Mammary epithelial cell (primary cell): Measurements from ENCODE around the gene NUP214.

Source experiments
- CTCF ChIP-seq, 2 donors: IDR thresholded peaks in 1 of 2; conservative IDR thresholded peaks in 1 of 2; 2 replicates each; pipeline ENCODE4 v1.5.1; 2011 to 2012; ENCODE audit warnings: inconsistent platforms in 2 of 2, low read length in 2 of 2, mild to moderate bottlenecking in 2 of 2, control low read depth in 1 of 2, low read depth in 1 of 2; ENCODE audit not compliant: insufficient read depth in 1 of 2; ENCODE audit errors: extremely low read depth in 1 of 2
- EZH2 ChIP-seq: IDR thresholded peaks from 2 replicates; pipeline ENCODE4 v1.6.1; 2012; ENCODE audit warnings: low read length, inconsistent platforms, borderline replicate concordance

GRCh38 chr9:131145245-131145644 is 19.9 kb downstream of the NUP214 start:
- no peak for TF ChIP-seq CTCF (conservative IDR thresholded peaks at IDR 0.05 in 1 of 2, IDR thresholded peaks at IDR 0.05 in 1 of 2; ENCODE audit: extremely low read depth in 1 of 2, insufficient read depth in 1 of 2, low read depth in 1 of 2, low read length in 2 of 2)
- no peak for TF ChIP-seq EZH2
